Keratinocyte (primary cell): ENCODE measurements around the gene PCSK6. TPM values are rescaled to one million over a fixed set of nuclear protein-coding genes. Genes with fewer than 3 reads are reported as not detected.
A peak's percentile ranks its signal among the peaks of the same experiment; 100 is the strongest.

ENCODE experiments used
- DNase-seq: peaks from one replicate; pipeline ENCODE4 v3.0.0-alpha.2; 2011; ENCODE audit warnings: low read depth, missing footprints, low spot score
- FAIRE-seq: peaks from 2 replicates; lab custom pipeline; 2011; peaks lifted over from hg19 to GRCh38; lab: Jason Lieb, UNC
- H2AFZ ChIP-seq: 2 replicates; pipeline ENCODE4 v1.6.0; 2012; ENCODE audit warnings: low read length, control low read depth, inconsistent platforms; ENCODE audit not compliant: control insufficient read depth
- H3K27ac ChIP-seq: 2 replicates; pipeline ENCODE4 v1.5.1; 2011; ENCODE audit warnings: low read length; ENCODE audit not compliant: control insufficient read depth, insufficient read depth
- H3K27me3 ChIP-seq: 3 replicates; pipeline ENCODE4 v1.6.0; 2011; ENCODE audit warnings: low read length; ENCODE audit not compliant: control insufficient read depth, insufficient read depth; ENCODE audit errors: extremely low read depth
- H3K36me3 ChIP-seq, 2 experiments: 2 replicates in 1 of 2; 3 replicates in 1 of 2; pipeline ENCODE4 v1.5.1; 2011; ENCODE audit warnings: low read length in 2 of 2, mild to moderate bottlenecking in 1 of 2; ENCODE audit not compliant: control insufficient read depth in 2 of 2, insufficient read depth in 2 of 2; ENCODE audit errors: extremely low read depth in 1 of 2
- H3K4me1 ChIP-seq: 3 replicates; pipeline ENCODE4 v1.5.1; 2011; ENCODE audit warnings: low read length; ENCODE audit not compliant: control insufficient read depth, insufficient read depth; ENCODE audit errors: extremely low read depth
- H3K4me2 ChIP-seq: 3 replicates; pipeline ENCODE4 v1.6.0; 2011; ENCODE audit warnings: low read depth, low read length; ENCODE audit not compliant: control insufficient read depth, insufficient read depth; ENCODE audit errors: extremely low read depth
- H3K4me3 ChIP-seq, 3 experiments: fragments of 200-600 bp in 1 of 3; sonication (generic) in 1 of 3; 2 replicates in 2 of 3; 3 replicates in 1 of 3; pipeline ENCODE4 v1.5.1; 2011 to 2016; ENCODE audit warnings: low read length in 3 of 3, mild to moderate bottlenecking in 3 of 3, control low read depth in 2 of 3, inconsistent platforms in 1 of 3, low read depth in 1 of 3, mixed read lengths in 1 of 3, mixed run types in 1 of 3, moderate library complexity in 1 of 3; ENCODE audit not compliant: control insufficient read depth in 2 of 3, insufficient read depth in 2 of 3; ENCODE audit errors: extremely low read depth in 1 of 3
- H3K79me2 ChIP-seq: 2 replicates; pipeline ENCODE4 v1.6.0; 2012; ENCODE audit warnings: low read length; ENCODE audit not compliant: control insufficient read depth, insufficient read depth
- H3K9ac ChIP-seq: 3 replicates; pipeline ENCODE4 v1.6.0; 2011; ENCODE audit warnings: low read length; ENCODE audit not compliant: control insufficient read depth, insufficient read depth; ENCODE audit errors: extremely low read depth
- H3K9me1 ChIP-seq: 3 replicates; pipeline ENCODE4 v1.6.0; 2011; ENCODE audit warnings: low read length; ENCODE audit not compliant: control insufficient read depth, insufficient read depth; ENCODE audit errors: extremely low read depth
- H3K9me3 ChIP-seq: 2 replicates; pipeline ENCODE4 v1.5.1; 2012; ENCODE audit warnings: low read depth, low read length; ENCODE audit not compliant: control insufficient read depth
- H4K20me1 ChIP-seq: 3 replicates; pipeline ENCODE4 v1.6.0; 2011; ENCODE audit warnings: low read length; ENCODE audit not compliant: control insufficient read depth, insufficient read depth; ENCODE audit errors: extremely low read depth
- CTCF ChIP-seq, 3 experiments: IDR thresholded peaks in 1 of 3; conservative IDR thresholded peaks in 1 of 3; optimal IDR thresholded peaks in 1 of 3; 2 replicates in 2 of 3; 3 replicates in 1 of 3; pipeline versions ENCODE3 to v1.5.1; 2011; ENCODE audit warnings: low read length in 3 of 3, mild to moderate bottlenecking in 3 of 3, moderate library complexity in 2 of 3, control low read depth in 1 of 3, inconsistent platforms in 1 of 3; ENCODE audit not compliant: insufficient read depth in 2 of 3; ENCODE audit errors: extremely low read depth in 1 of 3
- EZH2 ChIP-seq: IDR thresholded peaks from one replicate; pipeline ENCODE4 v1.6.1; 2012; ENCODE audit warnings: inconsistent platforms, mild to moderate bottlenecking, low read length, moderate library complexity
- dilution Hi-C: fragments of 300-500 bp; cut with MboI; formaldehyde crosslinking; loops from one replicate; pipeline ENCODE4 v1.7.0; 2020; ENCODE audit warnings: low sequenced_read_pairs; ENCODE audit not compliant: extremely low pct_ligation_motif_present
- polyA plus RNA-seq, 5 experiments: library from polyadenylated mRNA; depleted of rRNA in 3 of 5; stranded (reverse) in 3 of 5; stranded (forward) in 1 of 5; unstranded in 1 of 5; fragments of >200 nt; gene quantifications; 1 replicate in 1 of 5; 2 replicates in 3 of 5; 3 replicates in 1 of 5; pipeline versions ENCODE4 v1.2.1 to v1.2.3, GENCODE V29; 2011 to 2012; ENCODE audit warnings: missing spikeins in 2 of 5, low read depth in 1 of 5, low replicate concordance in 1 of 5

Gene PCSK6
- polyA plus RNA-seq, 1 donor (not counting 4 experiments of a cell fraction or from before 2014, with no cell fraction given) = 3.1 TPM

- TF ChIP-seq CTCF (optimal IDR thresholded peaks at IDR 0.05 in 1 of 3, IDR thresholded peaks at IDR 0.05 in 1 of 3, conservative IDR thresholded peaks at IDR 0.05 in 1 of 3; ENCODE audit: extremely low read depth in 1 of 3, insufficient read depth in 2 of 3, low read length in 3 of 3) = peak; percentile 65 to 90 (median 82)
- no peak for TF ChIP-seq EZH2
- no peaks in the 10 kb centered on the region for H3K9me1 ChIP-seq
- H3K4me3 ChIP-seq = no peak overlapping the region
- H3K4me1 ChIP-seq = no peaks in the 10 kb centered on the region
- no peaks in the 10 kb centered on the region for H3K27me3 ChIP-seq
- no peak overlapping the region for H3K27ac ChIP-seq
- no peaks in the 10 kb centered on the region for H3K36me3 ChIP-seq
- H3K9ac ChIP-seq = no peak overlapping the region
- dilution Hi-C loops = no loop called here
- no peaks in the 10 kb centered on the region for H4K20me1 ChIP-seq
- no peaks in the 10 kb centered on the region for H3K79me2 ChIP-seq
- H2AFZ ChIP-seq = no peak overlapping the region
- FAIRE-seq = peak; percentile 29
- no peak for DNase-seq
- no peaks in the 10 kb centered on the region for H3K9me3 ChIP-seq
- H3K4me2 ChIP-seq = no peak overlapping the region
These were observed 231.0 kb downstream of the PCSK6 start for GRCh38 chr15:101258238-101259144.

- no peaks in the 10 kb centered on the region for H4K20me1 ChIP-seq
- no peak for FAIRE-seq
- H3K9me1 ChIP-seq = no peaks in the 10 kb centered on the region
- peaks cover under 1% of the 10 kb centered on the region for H3K79me2 ChIP-seq
- no peak for TF ChIP-seq EZH2
- peak; percentile 13 to 48 (median 14) for TF ChIP-seq CTCF (optimal IDR thresholded peaks at IDR 0.05 in 1 of 3, IDR thresholded peaks at IDR 0.05 in 1 of 3, conservative IDR thresholded peaks at IDR 0.05 in 1 of 3; ENCODE audit: extremely low read depth in 1 of 3, insufficient read depth in 2 of 3, low read length in 3 of 3)
- H3K27me3 ChIP-seq = no peaks in the 10 kb centered on the region
- no peak overlapping the region for H2AFZ ChIP-seq
- no peaks in the 10 kb centered on the region for H3K36me3 ChIP-seq
- H3K9ac ChIP-seq = no peak overlapping the region
- no peak for DNase-seq
- no peak overlapping the region for H3K4me2 ChIP-seq
- dilution Hi-C loops = no loop called here
- H3K4me1 ChIP-seq = no peaks in the 10 kb centered on the region
- H3K27ac ChIP-seq = no peak overlapping the region
- no peaks in the 10 kb centered on the region for H3K9me3 ChIP-seq
- no peak overlapping the region for H3K4me3 ChIP-seq
These were observed 232.8 kb downstream of the PCSK6 start for GRCh38 chr15:101256757-101257156.
